COR-L47 (cell line): ENCODE results near the gene ADGRD2.

Experiments used
- DNase-seq: peaks from one replicate; lab custom pipeline; 2025; lab: John Stamatoyannopoulos, UW

ADGRD2 gene

GRCh38 chr9:124511891-124512805 lies 61.9 kb downstream of the ADGRD2 start:
- no peak for DNase-seq

- DNase-seq, result no peak
Measured at GRCh38 chr9:124512806-124513204, 62.6 kb downstream of the ADGRD2 start.

- peak; percentile 10 for DNase-seq
Measured at GRCh38 chr9:124513376-124513994, 63.2 kb downstream of the ADGRD2 start.

GRCh38 chr9:124514125-124514524 lies 63.9 kb downstream of the ADGRD2 start:
- DNase-seq, result no peak

DNA sequence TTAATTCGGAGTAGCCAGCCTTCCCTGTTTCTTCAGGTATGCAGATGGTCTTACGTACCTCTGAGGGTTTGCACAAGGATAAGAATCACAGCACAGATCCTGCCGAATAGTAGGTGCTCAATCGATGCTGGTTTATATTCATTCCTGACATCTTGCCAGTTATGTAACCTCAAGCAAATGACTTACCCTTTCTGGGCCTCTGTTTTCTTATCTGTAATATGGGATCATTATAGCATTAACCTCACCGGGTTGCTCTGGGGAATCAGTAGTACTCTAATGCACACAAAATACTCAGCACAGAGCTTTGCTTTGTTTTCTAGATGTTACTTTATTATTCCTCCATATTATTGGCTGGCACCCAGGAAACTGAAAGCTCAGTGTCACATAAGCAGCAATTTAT lies 64.6 kb downstream of the ADGRD2 start:
- DNase-seq, result no peak

- no peak for DNase-seq
Measured at GRCh38 chr9:124517600-124517999, 67.3 kb downstream of the ADGRD2 start.

DNA sequence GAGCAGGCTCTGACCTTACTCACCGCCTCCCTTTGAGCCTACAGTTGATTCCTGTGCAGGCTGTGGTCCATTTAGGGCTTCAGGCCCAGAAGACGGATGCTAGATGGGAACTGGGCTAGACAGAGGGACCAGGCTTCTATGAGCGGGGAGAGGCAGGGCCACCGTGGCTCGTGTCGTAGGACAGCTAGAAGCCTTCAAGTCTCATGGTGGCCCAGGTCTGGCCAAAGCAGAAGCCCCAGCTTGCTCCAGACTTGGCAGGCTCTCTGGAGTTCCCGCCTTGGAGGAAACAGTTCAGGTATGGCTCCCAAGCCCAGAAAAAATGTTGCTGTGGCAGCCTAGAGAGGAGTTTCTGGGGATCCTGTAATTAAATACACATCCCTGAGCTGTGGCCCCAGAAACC lies 67.9 kb downstream of the ADGRD2 start:
- DNase-seq, result no peak

DNA sequence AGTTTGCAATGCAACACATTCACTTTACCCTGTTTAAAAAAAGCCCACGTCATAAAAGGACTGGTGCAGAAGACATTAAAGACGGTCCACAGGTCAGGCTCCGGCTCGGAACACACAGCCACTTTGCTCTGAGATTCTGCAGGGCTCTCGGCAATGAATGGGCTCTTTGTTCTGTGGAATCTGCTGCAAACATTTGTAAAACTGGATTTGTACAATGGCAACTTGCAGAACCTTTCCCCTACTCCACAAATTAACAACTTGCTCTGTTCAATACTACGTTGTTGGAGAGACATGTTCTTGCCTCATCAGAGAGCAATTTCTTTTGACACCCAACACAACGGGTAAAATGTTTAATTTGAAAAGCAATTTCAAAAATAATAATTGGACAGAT lies 70.0 kb downstream of the ADGRD2 start:
- no peak for DNase-seq

DNA sequence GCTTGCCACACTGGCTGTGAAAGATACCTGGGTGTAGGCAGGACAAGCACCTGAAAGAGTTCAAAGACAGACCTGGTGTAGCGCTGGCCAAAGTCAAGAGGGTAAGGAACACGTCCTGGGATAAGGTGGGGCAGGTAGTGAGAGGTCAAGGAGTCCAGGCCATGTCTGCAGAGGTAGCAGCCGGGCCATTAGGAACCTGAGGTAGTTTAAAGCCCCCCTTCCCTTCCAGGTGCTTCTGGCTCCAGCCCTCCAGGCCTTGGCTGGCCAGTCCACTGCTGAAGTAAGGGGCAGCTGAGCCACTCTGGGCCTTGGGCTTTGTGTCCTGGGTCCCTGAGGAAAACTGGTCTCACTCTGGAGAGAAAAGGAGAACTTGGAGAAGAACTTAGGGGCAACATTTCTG lies 70.9 kb downstream of the ADGRD2 start:
- no peak for DNase-seq

DNA sequence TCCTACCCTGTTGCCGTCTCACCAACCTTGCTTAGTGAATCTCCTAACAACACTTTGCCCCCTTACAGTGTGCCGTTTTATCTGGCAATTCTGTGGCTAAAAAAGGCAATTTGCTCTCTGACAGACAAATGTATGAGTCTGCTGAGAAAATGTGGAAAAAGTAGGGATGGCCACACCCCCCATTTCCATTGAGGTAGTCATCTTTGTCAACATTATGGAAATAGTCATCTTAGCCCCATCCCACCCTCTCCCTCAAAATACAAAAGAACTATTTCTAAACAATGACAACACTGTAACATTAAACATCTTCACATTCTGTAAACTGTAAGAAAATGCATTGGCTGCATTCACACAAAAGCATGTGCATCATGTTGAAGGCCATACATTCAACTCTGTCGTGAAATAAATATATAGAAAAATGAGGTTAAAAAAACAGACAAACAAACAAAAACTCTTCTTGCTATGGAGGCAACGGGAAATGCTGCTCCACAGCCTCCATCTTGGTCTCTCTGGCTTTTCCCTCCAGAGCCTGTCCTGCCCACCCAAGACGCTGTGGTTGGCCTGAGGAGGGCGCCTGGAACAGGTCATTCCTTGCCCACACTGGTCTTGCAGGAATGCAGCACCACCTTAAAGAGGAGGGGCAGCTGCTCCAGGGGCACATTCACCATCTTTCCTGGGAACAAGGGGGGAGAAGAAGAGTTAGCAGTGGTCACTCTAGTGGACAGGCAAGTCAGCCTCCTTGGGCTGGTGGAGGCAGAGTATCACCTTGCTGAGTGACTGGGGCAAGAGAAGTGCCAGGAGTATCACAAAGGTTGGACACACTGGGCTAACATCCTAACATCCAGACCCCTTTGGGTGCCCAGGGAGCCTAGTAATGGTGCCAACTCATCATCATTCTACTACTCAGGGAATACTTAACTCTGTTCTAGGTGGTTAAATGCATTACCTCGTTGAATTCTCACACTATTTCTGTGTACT lies 72.2 kb downstream of the ADGRD2 start:
- DNase-seq, result no peak

DNA sequence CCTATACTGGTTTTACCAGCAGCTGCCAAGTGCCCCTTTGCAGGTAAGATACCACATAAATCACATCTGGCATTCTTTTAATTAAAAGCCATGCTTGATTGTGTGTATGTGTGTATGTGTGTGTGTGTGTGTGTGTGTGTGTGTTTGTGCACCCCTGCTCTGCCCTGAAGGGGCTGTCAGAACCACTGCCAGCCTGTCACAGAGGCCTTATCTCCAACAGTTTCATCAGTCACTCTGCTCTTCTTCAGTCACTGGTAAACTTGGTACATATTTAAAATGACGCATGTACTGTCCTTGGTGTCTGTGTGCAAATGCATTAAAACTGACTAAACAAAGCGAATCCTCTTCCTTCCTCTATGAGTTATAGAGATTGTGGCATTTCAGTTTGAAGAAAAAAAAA lies 75.9 kb downstream of the ADGRD2 start:
- no peak for DNase-seq

DNA sequence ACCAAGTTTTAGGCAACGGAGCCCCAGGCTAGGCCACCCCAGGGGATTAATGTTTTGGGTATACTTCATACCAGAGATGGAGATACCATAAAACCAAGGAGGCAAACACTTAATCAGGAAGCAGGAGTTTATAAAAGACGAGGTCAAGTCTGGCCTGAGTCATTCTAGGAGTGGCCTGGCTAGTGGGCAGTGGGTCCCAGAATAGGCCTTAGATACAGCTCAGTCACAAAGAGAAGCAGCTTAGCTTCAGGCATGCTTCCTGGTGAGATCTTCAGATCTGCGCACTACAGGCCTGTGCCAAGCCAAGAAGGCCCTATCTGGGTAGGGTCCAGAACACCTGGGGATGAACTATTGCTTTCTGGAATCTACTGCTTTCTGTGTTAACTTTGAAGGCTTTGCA lies 77.5 kb downstream of the ADGRD2 start:
- DNase-seq, result no peak
